ENCODE measurements around the gene METTL22.

Gene METTL22

GRCh38 chr16:8697965-8698364 lies 76.5 kb downstream of the METTL22 start:
- no peak for DNase-seq
